ENCODE results near the gene TK2.

GRCh38 chr16:66594739-66595138 lies 44.8 kb upstream of the TK2 start:
- TF ChIP-seq CTCF (IDR thresholded peaks at IDR 0.05; ENCODE audit: insufficient read depth, low read length, poor library complexity, severe bottlenecking) (no peak), EZH2phosphoT487 (conservative IDR thresholded peaks at IDR 0.05; ENCODE audit: low read length) (no peak)
